K562 (cell line): Measurements from ENCODE around the gene BPNT1. TPM values are rescaled to one million over a fixed set of nuclear protein-coding genes. Genes with fewer than 3 reads are reported as not detected.
A peak's percentile ranks its signal among the peaks of the same experiment; 100 is the strongest.

Experiments used
- ATF2 ChIP-seq: sonication (generic); formaldehyde crosslinking; IDR thresholded peaks from 2 replicates; pipeline ENCODE4 v1.8.1; 2022; ENCODE audit warnings: missing genetic modification reagents
- BACH1 ChIP-seq: fragments of 200-800 bp; sonication (Bioruptor generic); IDR thresholded peaks from 2 replicates; pipeline ENCODE4 v1.6.1; 2016; ENCODE audit warnings: missing genetic modification characterization, missing compliant biosample characterization
- BRD4 ChIP-seq: fragments of 200-600 bp; sonication (generic); IDR thresholded peaks from 2 replicates; pipeline ENCODE4 v1.6.1; 2017; ENCODE audit warnings: inconsistent platforms
- BRD9 ChIP-seq: fragments of 450-650 bp; IDR thresholded peaks from 2 replicates; pipeline ENCODE4 v1.6.1; 2018; ENCODE audit warnings: low read depth; ENCODE audit not compliant: partially characterized antibody
- FOXP1 ChIP-seq: sonication (generic); formaldehyde crosslinking; IDR thresholded peaks from 2 replicates; pipeline ENCODE4 v1.8.0; 2022; ENCODE audit warnings: mild to moderate bottlenecking, missing genetic modification reagents
- HDAC2 ChIP-seq: fragments of 450-650 bp; IDR thresholded peaks from 2 replicates; pipeline ENCODE4 v1.6.1; 2016; ENCODE audit warnings: mild to moderate bottlenecking
- HNRNPL ChIP-seq: fragments of 200-400 bp; formaldehyde crosslinking; IDR thresholded peaks from 2 replicates; pipeline ENCODE4 v1.6.1; 2017; ENCODE audit warnings: low read depth, mild to moderate bottlenecking, low read length
- MAX ChIP-seq: sonication (generic); formaldehyde crosslinking; IDR thresholded peaks from 2 replicates; pipeline ENCODE4 v1.9.0; 2022; ENCODE audit warnings: mild to moderate bottlenecking, missing genetic modification reagents
- NFIX ChIP-seq: fragments of 250-450 bp; sonication (Bioruptor Pico); IDR thresholded peaks from 2 replicates; pipeline ENCODE4 v1.4.0; 2020; ENCODE audit warnings: low read depth, mild to moderate bottlenecking, moderate library complexity
- NR0B1 ChIP-seq: fragments of 450-650 bp; IDR thresholded peaks from one replicate; pipeline ENCODE4 v1.6.1; 2018; ENCODE audit warnings: mild to moderate bottlenecking, moderate library complexity; ENCODE audit not compliant: partially characterized antibody
- PHF21A ChIP-seq: fragments of 450-650 bp; IDR thresholded peaks from 2 replicates; pipeline ENCODE4 v1.6.1; 2017; ENCODE audit warnings: low read depth, borderline replicate concordance
- POLR2H ChIP-seq: IDR thresholded peaks from 2 replicates; pipeline ENCODE4 v1.6.1; 2016; ENCODE audit warnings: missing genetic modification characterization, low read depth, mild to moderate bottlenecking, control low read depth, missing compliant biosample characterization, moderate library complexity
- RAD51 ChIP-seq: fragments of 450-650 bp; IDR thresholded peaks from 2 replicates; pipeline ENCODE4 v1.7.1; 2016; ENCODE audit warnings: low read depth, mild to moderate bottlenecking, borderline replicate concordance
- SIN3A ChIP-seq, 2 experiments: fragments of 150-350 bp in 1 of 2; IDR thresholded peaks; 2 replicates each; pipeline ENCODE4 v1.6.1; 2011 to 2016; ENCODE audit warnings: borderline replicate concordance in 2 of 2, low read depth in 2 of 2, low read length in 2 of 2, mild to moderate bottlenecking in 2 of 2, moderate library complexity in 2 of 2; ENCODE audit not compliant: control insufficient read depth in 1 of 2
- SMARCA4 ChIP-seq: fragments of 450-650 bp; IDR thresholded peaks from 2 replicates; pipeline ENCODE4 v1.6.1; 2016
- SP2 ChIP-seq: IDR thresholded peaks from 2 replicates; pipeline ENCODE4 v1.6.1; 2011; ENCODE audit warnings: mild to moderate bottlenecking, low read depth, low read length, moderate library complexity; ENCODE audit not compliant: poor library complexity, severe bottlenecking; ENCODE audit errors: extremely low read depth
- TFAP4 ChIP-seq: sonication (generic); formaldehyde crosslinking; IDR thresholded peaks from 2 replicates; pipeline ENCODE4 v1.8.0; 2022; ENCODE audit warnings: missing genetic modification reagents, mild to moderate bottlenecking, moderate library complexity, borderline replicate concordance
- USF1 ChIP-seq: sonication (generic); formaldehyde crosslinking; IDR thresholded peaks from 2 replicates; pipeline ENCODE4 v1.9.0; 2022; ENCODE audit warnings: mild to moderate bottlenecking, missing genetic modification reagents
- ZFP91 ChIP-seq: sonication (generic); formaldehyde crosslinking; IDR thresholded peaks from 2 replicates; pipeline ENCODE4 v1.8.0; 2022; ENCODE audit warnings: mild to moderate bottlenecking, missing genetic modification reagents
- ZFX ChIP-seq: sonication (generic); formaldehyde crosslinking; IDR thresholded peaks from 2 replicates; pipeline ENCODE4 v1.8.0; 2022; ENCODE audit warnings: mild to moderate bottlenecking, missing genetic modification reagents, moderate library complexity
- ZNF239 ChIP-seq: fragments of 250-450 bp; sonication (Bioruptor Pico); IDR thresholded peaks from 2 replicates; pipeline ENCODE4 v1.4.0; 2020; ENCODE audit warnings: mild to moderate bottlenecking
- ZNF586 ChIP-seq: fragments of 450-650 bp; formaldehyde crosslinking; conservative IDR thresholded peaks from 2 replicates; pipeline ENCODE4 v1.4.0; 2020; ENCODE audit warnings: mild to moderate bottlenecking, moderate library complexity
- polyA plus RNA-seq, 8 experiments: library from polyadenylated mRNA; depleted of rRNA in 4 of 8; stranded (reverse) in 5 of 8; unstranded in 3 of 8; fragments of >200 nt; fragmentation: Nextera tagmentation in 2 of 8; fragmentation: Illumina TruSeq in 1 of 8; extraction: Ambion mirVana in 2 of 8; extraction: Trizol in 1 of 8; gene quantifications; 2 replicates each; pipeline versions ENCODE4 v1.2.1 to v1.2.3, GENCODE V29; 2011 to 2014; ENCODE audit warnings: inconsistent platforms in 1 of 8, missing spikeins in 1 of 8
- total RNA-seq, 7 experiments: library from RNA; depleted of rRNA in 6 of 7; stranded (reverse); fragments of >200 nt in 6 of 7; fragmentation: Illumina TruSeq in 2 of 7; extraction: Trizol in 2 of 7; gene quantifications; 2 replicates each; pipeline versions ENCODE4 v1.2.1 to v1.2.3, GENCODE V29; 2011 to 2021; ENCODE audit warnings: low replicate concordance in 1 of 7

Gene BPNT1
- total and polyA plus RNA-seq, 9 of the 15 experiments (the other 6 are each of a cell fraction or from before 2014, with no cell fraction given): 30.2 to 73.8 (median 40.5) TPM

GRCh38 chr1:220045356-220046051 lies 44.1 kb downstream of the BPNT1 start (continued):
- TF ChIP-seq BACH1 (tag): no peak
- TF ChIP-seq ZNF586 (CRISPR knock-in tag): no peak
- TF ChIP-seq NR0B1: no peak
- TF ChIP-seq ATF2: no peak
- TF ChIP-seq HDAC2: peak; percentile 77
- 0 out of 2 replicates have a peak, but pooled peaks have one; percentile 1 for TF ChIP-seq RAD51
- TF ChIP-seq ZFP91: no peak
- peak; percentile 57; the same call in 1 of the 2 replicates for TF ChIP-seq MAX (CRISPR knock-in tag)
- TF ChIP-seq SIN3A (IDR thresholded peaks at IDR 0.05; ENCODE audit: borderline replicate concordance in 2 of 2, control insufficient read depth in 1 of 2, low read depth in 2 of 2, low read length in 2 of 2): peak in 1 of 2 experiments; percentile 71; a peak in 2 of 4 replicates
- no peak for TF ChIP-seq PHF21A
- TF ChIP-seq SP2: no peak
- peak; percentile 56 for TF ChIP-seq BRD4
- no peak for TF ChIP-seq USF1 (CRISPR knock-in tag)
- TF ChIP-seq ZFX (CRISPR knock-in tag): no peak
- TF ChIP-seq SMARCA4: no peak
- peak; percentile 23 for TF ChIP-seq BRD9
- TF ChIP-seq HNRNPL: no peak
- TF ChIP-seq TFAP4: peak; percentile 37; the same call in 1 of the 2 replicates
- TF ChIP-seq ZNF239 (CRISPR knock-in tag): peak; percentile 65
- no peak for TF ChIP-seq FOXP1
- peak; percentile 19; the same call in 1 of the 2 replicates for TF ChIP-seq POLR2H (tag)
- no peak for TF ChIP-seq NFIX (CRISPR knock-in tag)
